Umbilical cord (tissue), 2 donors: ENCODE measurements around the gene TOMM20. TPM values are rescaled to one million over a fixed set of nuclear protein-coding genes. Genes with fewer than 3 reads are reported as not detected.
A peak's percentile ranks its signal among the peaks of the same experiment; 100 is the strongest.

ENCODE experiments used
- DNase-seq: peaks from one replicate; pipeline ENCODE4 v3.0.0-alpha.2; 2015; ENCODE audit warnings: low spot score
- total RNA-seq: library from RNA; depleted of rRNA; stranded (reverse); fragments of >200 nt; gene quantifications from one replicate; pipeline ENCODE4 v1.2.3, GENCODE V29; 2014; ENCODE audit warnings: low replicate concordance; ENCODE audit not compliant: insufficient read depth

The TOMM20 gene
- total RNA-seq, 1 donor from 2014 or later: 76.3 TPM

DNA sequence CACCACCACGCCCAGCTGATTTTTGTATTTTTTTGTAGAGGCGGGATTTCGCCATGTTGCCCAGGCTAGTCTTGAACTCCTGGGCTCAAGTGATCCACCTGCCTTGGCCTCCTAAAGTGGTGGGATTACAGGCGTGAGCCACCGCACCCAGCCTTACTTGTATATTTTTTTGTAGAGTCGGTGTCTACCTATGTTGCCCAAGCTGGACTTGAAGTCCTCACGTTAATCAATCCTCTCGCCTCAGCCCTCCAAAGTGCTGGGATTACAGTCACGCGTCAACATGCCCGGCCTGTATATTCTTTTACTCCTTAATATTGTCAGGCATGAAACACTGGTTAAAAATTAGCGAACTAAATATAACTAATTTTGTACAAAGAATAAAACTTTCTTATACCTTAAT lies 5.5 kb upstream of the TOMM20 start:
- DNase-seq: no peak

- DNase-seq: no peak
Observed at GRCh38 chr1:235133086-235133485, 4.4 kb upstream of the TOMM20 start.

GRCh38 chr1:235131961-235132360 lies 3.3 kb upstream of the TOMM20 start:
- DNase-seq: no peak

DNA sequence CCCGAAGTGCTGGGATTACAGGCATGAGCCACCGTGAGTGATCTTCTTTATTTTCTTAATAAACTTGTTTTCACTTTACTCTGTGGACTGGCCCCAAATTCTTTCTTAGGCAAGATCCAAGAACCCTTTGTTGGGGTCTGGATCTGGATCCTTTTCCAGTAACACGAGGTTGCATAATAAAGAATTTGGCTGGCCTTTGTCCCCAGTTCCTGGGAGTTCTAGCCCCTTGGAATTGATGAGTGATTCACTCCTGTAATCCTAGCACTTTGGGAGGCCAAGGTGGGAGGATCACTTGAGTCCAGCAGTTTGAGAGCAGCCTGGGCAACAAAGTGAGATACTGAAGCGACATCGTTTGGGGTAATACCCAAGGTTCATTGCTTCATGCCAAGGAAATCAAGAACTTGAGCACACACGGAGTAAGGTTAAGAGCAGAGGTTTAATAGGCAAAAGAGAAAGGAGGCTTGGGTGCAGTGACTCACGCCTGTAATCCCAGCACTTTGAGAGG lies 2.2 kb upstream of the TOMM20 start:
- no peak for DNase-seq

DNA sequence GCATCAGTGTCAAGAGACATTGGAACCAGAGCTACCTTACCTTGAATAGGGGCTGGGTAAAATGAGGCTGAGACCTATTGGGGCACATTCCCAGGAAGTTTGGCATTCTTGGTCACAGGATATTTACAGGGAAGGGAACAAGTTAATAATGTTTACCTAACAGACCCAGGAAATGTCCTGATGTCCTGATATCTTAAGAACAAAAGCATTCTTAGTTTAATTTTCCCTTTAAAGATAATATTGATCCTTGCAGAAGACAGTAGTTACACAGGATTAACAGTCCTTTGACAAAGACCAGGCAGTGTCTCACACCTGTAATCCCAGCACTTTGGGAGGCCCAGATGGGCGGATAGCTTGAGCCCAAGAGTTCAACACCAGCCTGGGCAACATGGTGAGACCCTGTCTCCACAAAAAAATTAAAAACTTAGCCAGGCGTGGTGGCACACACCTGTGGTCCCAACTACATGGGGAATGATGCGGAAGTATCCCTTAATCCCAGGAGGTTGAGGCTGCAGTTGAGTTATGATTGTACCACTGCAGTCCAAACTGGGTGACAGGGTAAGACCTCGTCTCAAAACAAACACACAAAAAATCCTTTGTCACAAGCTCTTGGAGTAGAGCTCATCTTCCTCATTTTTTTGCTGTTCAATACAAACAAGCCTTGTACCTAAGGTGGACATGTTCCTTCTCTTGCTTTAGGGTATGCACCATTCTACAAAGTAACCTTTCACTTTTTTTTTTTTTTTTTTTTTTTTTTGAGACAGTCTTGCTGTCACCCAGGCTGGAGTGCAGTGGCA lies 1.3 kb upstream of the TOMM20 start:
- DNase-seq: no peak

DNA sequence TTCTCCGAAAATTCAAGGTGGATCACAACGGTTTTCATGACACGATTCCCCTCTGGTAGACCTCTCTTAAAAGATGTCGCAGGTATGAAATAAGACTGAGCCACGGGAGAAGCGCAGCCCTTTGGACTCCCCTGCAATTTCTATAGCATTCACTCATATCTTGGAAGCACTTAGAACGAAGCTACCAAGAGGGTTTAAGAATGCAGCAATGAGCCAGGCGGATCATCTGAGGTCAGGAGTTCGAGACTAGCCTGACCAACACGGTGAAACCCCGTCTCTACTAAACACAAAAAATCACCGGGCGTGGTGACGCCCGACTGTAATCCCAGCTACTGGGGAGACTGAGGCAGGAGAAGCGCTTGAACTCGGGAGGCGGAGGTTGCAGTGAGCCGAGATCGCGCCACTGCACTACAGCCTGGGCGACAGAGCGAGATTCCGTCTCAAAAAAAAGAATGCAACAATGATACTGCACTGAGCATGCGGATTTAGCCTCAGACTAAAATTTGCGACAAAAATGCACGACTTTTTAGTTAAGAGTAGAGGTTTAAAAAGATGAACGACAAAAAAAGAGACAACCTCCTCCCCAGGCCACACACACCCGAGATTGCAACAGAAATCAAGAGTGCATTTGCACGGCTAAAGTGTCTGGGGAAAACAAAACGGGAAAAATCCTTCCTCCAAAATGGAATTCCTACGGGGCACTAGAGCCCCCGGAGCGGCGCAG lies 743 bp downstream of the TOMM20 start:
- DNase-seq: no peak

- no peak for DNase-seq
Observed at GRCh38 chr1:235127203-235127602, 1.4 kb downstream of the TOMM20 start.

DNA sequence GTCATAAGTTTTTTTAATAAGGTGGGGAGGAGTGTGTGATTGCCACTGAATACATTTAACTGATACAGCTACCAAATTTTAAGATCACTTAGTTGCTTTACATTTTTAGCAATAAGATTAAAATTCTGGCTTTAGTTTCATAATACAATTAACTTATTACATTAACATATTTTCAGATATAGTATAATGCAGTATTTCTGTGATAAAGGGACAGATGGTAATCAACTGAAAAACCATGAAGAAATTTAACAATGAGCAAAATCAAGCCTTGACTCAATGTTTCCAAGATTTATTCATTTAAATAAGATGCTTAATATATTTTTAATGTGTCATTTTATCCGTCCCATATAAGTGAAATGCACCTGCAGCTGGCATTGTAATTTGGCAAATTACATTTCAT lies 4.0 kb downstream of the TOMM20 start:
- DNase-seq: no peak

- no peak for DNase-seq
Observed at GRCh38 chr1:235124111-235124510, 4.5 kb downstream of the TOMM20 start.

- DNase-seq: no peak
Observed at GRCh38 chr1:235122348-235122747, 6.3 kb downstream of the TOMM20 start.

GRCh38 chr1:235113183-235113917 lies 15.3 kb downstream of the TOMM20 start:
- no peak for DNase-seq

- no peak for DNase-seq
Observed at GRCh38 chr1:235112297-235113182, 16.1 kb downstream of the TOMM20 start.

DNA sequence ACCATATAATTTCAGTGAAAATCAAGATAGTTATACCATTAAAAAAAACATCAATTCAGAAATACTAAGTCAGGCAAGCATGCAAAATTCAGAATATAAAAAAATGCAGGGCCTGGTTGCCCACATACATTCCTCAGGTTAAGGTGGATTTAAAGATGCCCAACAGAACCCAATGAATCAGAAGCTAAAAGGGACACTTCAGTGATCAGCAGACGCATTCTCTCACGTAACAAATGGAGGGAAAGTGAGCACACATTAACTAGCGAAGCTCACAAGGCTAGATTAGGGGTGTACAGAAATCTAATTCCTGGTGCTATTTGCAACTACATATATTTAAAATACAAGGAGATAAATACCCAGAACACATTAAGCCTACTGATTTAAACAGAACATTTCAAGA lies 17.5 kb downstream of the TOMM20 start:
- DNase-seq: no peak

- DNase-seq: no peak
Observed at GRCh38 chr1:235108876-235109275, 19.8 kb downstream of the TOMM20 start.

- no peak for DNase-seq
Observed at GRCh38 chr1:235108185-235108593, 20.4 kb downstream of the TOMM20 start.

DNA sequence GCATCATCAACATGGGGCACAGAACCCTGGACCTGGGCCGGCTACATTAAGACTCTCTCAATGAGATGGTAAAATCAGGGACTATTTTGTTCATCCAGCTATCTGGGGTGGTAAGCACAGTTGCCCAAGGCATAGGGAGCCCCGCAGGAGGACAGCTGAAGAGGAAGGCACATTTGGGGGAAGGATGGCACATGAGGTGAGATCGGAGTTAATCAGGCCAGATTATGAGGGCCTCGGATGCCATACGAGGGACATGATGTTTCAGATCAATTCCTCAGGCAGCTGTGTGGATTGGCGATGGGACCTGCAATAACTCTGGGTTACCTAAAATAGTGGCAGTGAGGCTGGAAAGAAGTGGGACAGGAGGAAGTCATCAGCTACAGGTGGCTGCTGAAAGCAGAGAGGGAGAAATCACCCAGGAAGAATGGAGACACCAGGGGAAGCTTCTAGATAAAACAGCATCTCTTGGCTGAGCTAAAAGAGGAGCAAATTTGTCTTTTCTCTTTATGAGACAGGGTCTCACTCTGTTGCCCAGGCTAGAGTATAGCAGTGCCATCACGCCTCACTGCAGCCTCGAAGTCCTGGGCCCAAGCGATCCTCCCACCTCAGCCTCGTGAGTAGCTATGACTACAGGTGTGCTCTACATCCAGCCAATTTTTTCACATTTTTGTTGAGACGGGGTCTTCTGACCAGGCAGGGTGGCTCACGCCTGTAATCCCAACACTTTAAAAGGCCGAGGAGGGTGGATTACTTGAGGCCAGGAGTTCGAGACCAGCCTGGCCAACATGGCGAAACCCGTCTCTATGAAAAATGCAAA lies 21.1 kb downstream of the TOMM20 start:
- no peak for DNase-seq

DNA sequence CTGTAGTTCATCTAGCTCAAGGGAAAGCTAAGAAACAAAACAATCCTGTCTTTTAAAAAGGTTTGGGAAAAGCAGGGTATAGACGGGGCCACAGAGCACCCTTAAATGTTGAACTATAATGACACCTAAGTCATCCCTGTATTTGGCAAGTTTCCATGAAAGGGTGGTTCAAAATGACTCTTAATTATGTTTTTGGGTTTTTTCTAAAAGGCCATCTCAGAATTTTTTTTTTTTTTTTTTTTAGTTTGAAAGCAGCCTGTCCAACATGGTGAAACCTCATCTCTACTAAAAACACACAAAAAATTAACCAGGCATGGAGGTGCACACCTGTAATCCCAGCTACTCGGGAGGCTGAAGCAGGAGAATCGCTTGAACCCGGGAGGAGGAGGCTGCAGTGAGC lies 22.2 kb downstream of the TOMM20 start:
- no peak for DNase-seq

DNA sequence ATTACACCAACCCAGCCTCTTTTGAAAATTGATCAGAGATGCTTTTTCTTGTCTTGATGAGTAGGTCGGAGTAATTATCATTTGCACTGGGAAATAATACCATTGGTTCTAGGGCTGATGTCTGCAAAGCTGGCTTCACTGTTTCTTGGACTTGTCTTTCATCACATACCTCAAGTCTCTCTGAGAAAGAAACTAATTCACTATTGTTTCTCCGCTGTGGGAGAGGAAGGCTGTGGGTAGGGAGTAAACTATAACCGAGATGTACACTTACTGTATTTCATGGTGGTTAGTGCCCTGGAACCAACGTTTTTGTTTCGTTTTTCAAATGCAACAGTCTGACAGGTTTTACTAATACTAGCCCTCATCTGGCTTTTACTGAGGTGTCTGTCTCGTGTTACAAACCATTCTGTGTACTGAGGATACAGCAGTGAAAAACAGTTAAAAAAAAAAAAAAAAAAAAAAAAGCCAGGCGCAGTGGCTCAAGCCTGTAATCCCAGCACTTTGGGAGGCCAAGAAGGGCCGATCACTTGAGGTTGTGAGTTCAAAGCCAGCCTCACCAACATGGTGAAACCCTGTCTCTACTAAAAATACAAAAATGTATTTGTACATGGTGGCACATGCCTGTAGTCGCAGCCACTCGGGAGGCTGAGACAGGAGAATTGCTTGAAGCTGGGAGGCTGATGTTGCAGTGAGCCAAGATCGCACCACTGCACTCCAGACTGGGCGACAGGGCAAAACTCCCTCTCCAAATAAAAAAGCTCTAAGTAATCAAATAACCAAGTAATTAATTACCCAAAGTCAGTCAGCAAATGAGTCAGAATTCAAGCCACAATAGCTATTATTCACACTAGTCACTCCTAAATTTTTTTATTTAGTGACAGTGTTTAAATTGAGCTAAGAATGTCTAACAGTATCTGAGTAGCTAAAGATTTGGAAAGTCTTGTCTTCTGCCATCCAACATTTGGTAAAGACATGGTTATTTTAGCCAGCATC lies 23.3 kb downstream of the TOMM20 start:
- DNase-seq: no peak

DNA sequence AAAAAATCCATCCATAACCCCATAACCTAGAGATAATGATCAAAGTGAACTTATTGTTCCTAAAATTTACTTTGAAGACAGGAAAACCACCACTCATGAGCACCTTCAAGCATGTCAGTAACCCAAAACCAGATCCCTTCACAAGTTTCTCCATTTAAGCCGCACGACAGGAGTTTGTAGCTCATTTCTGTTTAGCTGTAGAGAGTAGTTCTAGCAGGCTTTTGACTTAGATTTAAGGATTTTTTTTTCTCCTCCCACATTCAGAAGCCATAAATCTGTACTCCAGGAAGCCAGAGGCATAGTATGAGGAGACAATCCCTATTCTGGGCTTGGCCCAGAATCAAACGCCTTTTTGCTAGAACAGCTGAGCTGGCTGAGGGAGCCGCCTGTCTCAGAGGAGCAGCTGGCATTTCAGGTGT lies 25.6 kb downstream of the TOMM20 start:
- peak; percentile 85 for DNase-seq
